IPS DF 6.9 (cell line): ENCODE results near the gene SURF1.
"Not testable (repeated sequence)": the region's sequence is repeated elsewhere in the genome, so short reads cannot be mapped to it uniquely, and the experiment has no call there.

Source experiments
- DNase-seq: peaks from one replicate; pipeline ENCODE4 v3.0.0-alpha.2; 2013; ENCODE audit warnings: low read depth, low spot score
- H3K27ac ChIP-seq: one replicate; pipeline ENCODE4 v1.5.1; 2013; ENCODE audit warnings: low read length, control low read depth
- H3K27me3 ChIP-seq: 2 replicates; pipeline ENCODE4 v1.6.1; 2013; ENCODE audit warnings: mild to moderate bottlenecking, low read length; ENCODE audit not compliant: control insufficient read depth, insufficient read depth
- H3K36me3 ChIP-seq: 2 replicates; pipeline ENCODE4 v1.6.1; 2013; ENCODE audit warnings: low read length; ENCODE audit not compliant: control insufficient read depth, insufficient read depth
- H3K4me1 ChIP-seq: 2 replicates; pipeline ENCODE4 v1.6.1; 2013; ENCODE audit warnings: low read length; ENCODE audit not compliant: control insufficient read depth, insufficient read depth
- H3K4me3 ChIP-seq: 2 replicates; pipeline ENCODE4 v1.5.1; 2013; ENCODE audit warnings: mild to moderate bottlenecking, low read length
- H3K9me3 ChIP-seq: 2 replicates; pipeline ENCODE4 v1.6.1; 2013; ENCODE audit warnings: low read length, inconsistent platforms; ENCODE audit not compliant: control insufficient read depth, insufficient read depth
- WGBS: extraction: QIAGEN DNeasy Blood & Tissue Kit; methylation state at CpG from one replicate; pipeline ENCODE4 v1.1.7; 2013; ENCODE audit warnings: mixed read lengths, missing lambda C conversion rate; ENCODE audit not compliant: insufficient read length, insufficient coverage; 5-methylcytosine and 5-hydroxymethylcytosine counted together

Gene SURF1

GRCh38 chr9:133344071-133344470 lies 12.2 kb downstream of the SURF1 start:
- Histone ChIP-seq H3K27ac (no peak overlapping the region), H3K36me3 (peaks cover 54% of the 10 kb centered on the region), H3K27me3 (no peaks in the 10 kb centered on the region), H3K4me3 (no peak overlapping the region), H3K9me3 (no peaks in the 10 kb centered on the region), H3K4me1 (peaks cover 2% of the 10 kb centered on the region; the same call in 1 of the 2 replicates)
- WGBS = no CpG with 5 or more reads among the region's 19 CpGs
- DNase-seq = no peak

- WGBS = no CpG with 5 or more reads among the region's 11 CpGs
- no peak overlapping the region for H3K4me3 ChIP-seq
- H3K36me3 ChIP-seq = peaks cover 52% of the 10 kb centered on the region
- no peak for DNase-seq
- H3K27ac ChIP-seq = no peak overlapping the region
- H3K4me1 ChIP-seq = peaks cover 2% of the 10 kb centered on the region; the same call in 1 of the 2 replicates
- H3K9me3 ChIP-seq = no peaks in the 10 kb centered on the region
- H3K27me3 ChIP-seq = no peaks in the 10 kb centered on the region
Observed at GRCh38 chr9:133342570-133342969, 13.7 kb downstream of the SURF1 start.

- Histone ChIP-seq H3K27ac (no peak overlapping the region), H3K9me3 (no peaks in the 10 kb centered on the region), H3K4me1 (peaks cover 2% of the 10 kb centered on the region; the same call in 1 of the 2 replicates), H3K4me3 (no peak overlapping the region), H3K36me3 (peaks cover 52% of the 10 kb centered on the region), H3K27me3 (no peaks in the 10 kb centered on the region)
- no CpG with 5 or more reads among the region's 12 CpGs for WGBS
- no peak for DNase-seq
Observed at GRCh38 chr9:133342069-133342406, 14.2 kb downstream of the SURF1 start.

GRCh38 chr9:133341369-133342068 lies 14.8 kb downstream of the SURF1 start:
- Histone ChIP-seq H3K27ac (no peak overlapping the region), H3K36me3 (peaks cover 52% of the 10 kb centered on the region), H3K4me3 (no peak overlapping the region), H3K27me3 (no peaks in the 10 kb centered on the region), H3K9me3 (no peaks in the 10 kb centered on the region), H3K4me1 (peaks cover 2% of the 10 kb centered on the region; the same call in 1 of the 2 replicates)
- DNase-seq = no peak
- WGBS = no CpG with 5 or more reads among the region's 15 CpGs

- Histone ChIP-seq H3K4me1 (no peaks in the 10 kb centered on the region), H3K36me3 (peaks cover 51% of the 10 kb centered on the region), H3K27ac (no peak overlapping the region), H3K9me3 (no peaks in the 10 kb centered on the region), H3K27me3 (no peaks in the 10 kb centered on the region), H3K4me3 (no peak overlapping the region)
- WGBS = no CpG with 5 or more reads among the region's 13 CpGs
- DNase-seq = no peak
Observed at GRCh38 chr9:133340916-133341315, 15.4 kb downstream of the SURF1 start.

- Histone ChIP-seq H3K36me3 (peaks cover 45% of the 10 kb centered on the region), H3K27ac (no peak overlapping the region)
Observed at GRCh38 chr9:133340256-133340655, 16.0 kb downstream of the SURF1 start.

GRCh38 chr9:133339641-133340040 lies 16.6 kb downstream of the SURF1 start:
- Histone ChIP-seq H3K4me1 (no peaks in the 10 kb centered on the region), H3K4me3 (no peak overlapping the region), H3K36me3 (peaks cover 39% of the 10 kb centered on the region), H3K9me3 (no peaks in the 10 kb centered on the region), H3K27me3 (no peaks in the 10 kb centered on the region), H3K27ac (no peak overlapping the region)
- WGBS = no CpG with 5 or more reads among the region's 5 CpGs
- no peak for DNase-seq

More at GRCh38 chr9:133340256-133340655, 16.0 kb downstream of the SURF1 start:
- no CpG with 5 or more reads among the region's 3 CpGs for WGBS
- Histone ChIP-seq H3K4me1 (no peaks in the 10 kb centered on the region), H3K27me3 (no peaks in the 10 kb centered on the region), H3K9me3 (no peaks in the 10 kb centered on the region), H3K4me3 (no peak overlapping the region)
- no peak for DNase-seq

GRCh38 chr9:133335924-133336811 lies 20.1 kb downstream of the SURF1 start, which contains the start of gene SURF6:
Gene SURF6 (minus strand): TSS chr9:133336188. CDS start chr9:133336132, 56 bp downstream.
- Histone ChIP-seq H3K27me3 (no peaks in the 10 kb centered on the region), H3K4me3 (peak within 1 kb of the TSS; percentile 90), H3K27ac (no peak within 1 kb of the TSS), H3K9me3 (no peaks in the 10 kb centered on the region), H3K36me3 (peaks cover 38% of the 10 kb centered on the region), H3K4me1 (no peaks in the 10 kb centered on the region)
- WGBS = no CpG with 5 or more reads among the region's 70 CpGs
- no peak for DNase-seq

GRCh38 chr9:133334888-133335287 lies 21.4 kb downstream of the SURF1 start:
- H3K27me3 ChIP-seq, H3K4me3 ChIP-seq, H3K9me3 ChIP-seq, H3K27ac ChIP-seq, DNase-seq, H3K4me1 ChIP-seq: not testable (repeated sequence)
- WGBS = no CpG with 5 or more reads among the region's 11 CpGs
- H3K36me3 ChIP-seq = peaks cover 29% of the 10 kb centered on the region

GRCh38 chr9:133334161-133334560 lies 22.1 kb downstream of the SURF1 start:
- Histone ChIP-seq H3K27me3 (no peaks in the 10 kb centered on the region), H3K4me1 (no peaks in the 10 kb centered on the region), H3K36me3 (peaks cover 29% of the 10 kb centered on the region), H3K9me3 (no peaks in the 10 kb centered on the region), H3K27ac (no peak overlapping the region), H3K4me3 (no peak overlapping the region)
- DNase-seq = no peak
- no CpG with 5 or more reads among the region's 6 CpGs for WGBS
